22Rv1 (cell line): Measurements from ENCODE around the gene MEX3B.

Source experiments
- H3K27ac ChIP-seq: fragments of 450-650 bp; 2 replicates; pipeline ENCODE4 v1.5.1; 2017
- ZFX ChIP-seq: fragments of 450-650 bp; IDR thresholded peaks from 2 replicates; pipeline ENCODE4 v1.6.1; 2017; ENCODE audit warnings: antibody characterized with exemption, borderline replicate concordance
- TF ChIP-seq, protein P1 (sequence below): fragments of 450-650 bp; IDR thresholded peaks from 2 replicates; pipeline ENCODE4 v1.5.1; 2017; ENCODE audit warnings: mild to moderate bottlenecking

The MEX3B gene

DNA sequence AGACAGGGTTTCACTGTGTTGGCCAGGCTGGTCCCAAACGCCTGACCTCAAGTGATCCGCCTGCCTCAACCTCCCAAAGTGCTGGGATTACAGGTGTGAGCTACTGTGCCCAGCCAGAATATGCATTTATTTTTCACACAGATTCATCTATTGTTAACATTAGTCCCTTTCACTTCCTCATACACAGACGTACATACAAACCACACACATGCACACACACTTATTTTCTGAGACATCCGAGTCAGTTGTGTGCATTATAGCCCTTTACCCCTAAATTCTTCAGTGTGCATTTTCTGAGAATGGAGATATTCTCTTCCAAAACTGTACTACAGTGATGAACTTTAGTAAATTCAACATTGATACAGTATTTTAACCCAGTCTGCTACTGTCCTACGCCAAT lies 15.0 kb upstream of the MEX3B start:
- no peak for TF ChIP-seq ZFX
- TF ChIP-seq, protein P1, sequence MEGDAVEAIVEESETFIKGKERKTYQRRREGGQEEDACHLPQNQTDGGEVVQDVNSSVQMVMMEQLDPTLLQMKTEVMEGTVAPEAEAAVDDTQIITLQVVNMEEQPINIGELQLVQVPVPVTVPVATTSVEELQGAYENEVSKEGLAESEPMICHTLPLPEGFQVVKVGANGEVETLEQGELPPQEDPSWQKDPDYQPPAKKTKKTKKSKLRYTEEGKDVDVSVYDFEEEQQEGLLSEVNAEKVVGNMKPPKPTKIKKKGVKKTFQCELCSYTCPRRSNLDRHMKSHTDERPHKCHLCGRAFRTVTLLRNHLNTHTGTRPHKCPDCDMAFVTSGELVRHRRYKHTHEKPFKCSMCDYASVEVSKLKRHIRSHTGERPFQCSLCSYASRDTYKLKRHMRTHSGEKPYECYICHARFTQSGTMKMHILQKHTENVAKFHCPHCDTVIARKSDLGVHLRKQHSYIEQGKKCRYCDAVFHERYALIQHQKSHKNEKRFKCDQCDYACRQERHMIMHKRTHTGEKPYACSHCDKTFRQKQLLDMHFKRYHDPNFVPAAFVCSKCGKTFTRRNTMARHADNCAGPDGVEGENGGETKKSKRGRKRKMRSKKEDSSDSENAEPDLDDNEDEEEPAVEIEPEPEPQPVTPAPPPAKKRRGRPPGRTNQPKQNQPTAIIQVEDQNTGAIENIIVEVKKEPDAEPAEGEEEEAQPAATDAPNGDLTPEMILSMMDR, result no peak
- no peak overlapping the region for H3K27ac ChIP-seq

DNA sequence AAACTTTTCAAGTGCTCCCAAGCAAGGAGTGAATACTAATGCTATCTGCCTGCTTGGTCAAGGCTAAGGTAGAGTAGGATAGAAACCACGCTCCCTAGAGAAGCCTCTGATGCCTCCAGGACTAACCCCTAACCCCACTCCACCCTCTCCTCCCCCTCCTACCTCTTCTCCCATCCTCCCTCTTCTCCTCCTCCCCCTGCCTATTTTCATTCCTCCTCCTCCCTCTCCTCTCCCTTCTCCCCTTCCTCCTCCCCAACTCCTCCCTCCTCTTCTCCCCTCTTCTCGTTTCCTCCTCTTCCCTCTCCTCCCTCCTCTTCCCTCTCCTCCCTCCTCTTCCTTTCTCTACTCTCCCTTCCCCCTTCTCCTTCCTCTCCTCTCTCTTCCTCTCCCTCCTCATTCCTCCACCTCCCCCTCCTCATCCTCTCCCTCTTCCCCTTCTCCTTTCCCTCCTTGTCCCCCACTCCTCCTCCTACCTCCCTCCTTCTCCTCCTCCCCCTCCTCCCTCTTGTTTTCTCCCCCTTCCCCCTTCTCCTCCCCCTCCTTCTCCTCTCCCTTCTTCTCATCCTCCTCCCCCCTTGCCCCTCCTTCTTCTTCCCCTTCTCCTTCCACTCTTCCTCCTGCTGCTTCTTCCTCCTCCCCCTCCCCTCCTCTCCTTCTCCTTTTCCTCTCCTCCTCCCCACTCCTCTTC lies 12.8 kb upstream of the MEX3B start:
- H3K27ac ChIP-seq, result no peak overlapping the region
- no peak for TF ChIP-seq ZFX
- TF ChIP-seq, protein P1, result no peak

DNA sequence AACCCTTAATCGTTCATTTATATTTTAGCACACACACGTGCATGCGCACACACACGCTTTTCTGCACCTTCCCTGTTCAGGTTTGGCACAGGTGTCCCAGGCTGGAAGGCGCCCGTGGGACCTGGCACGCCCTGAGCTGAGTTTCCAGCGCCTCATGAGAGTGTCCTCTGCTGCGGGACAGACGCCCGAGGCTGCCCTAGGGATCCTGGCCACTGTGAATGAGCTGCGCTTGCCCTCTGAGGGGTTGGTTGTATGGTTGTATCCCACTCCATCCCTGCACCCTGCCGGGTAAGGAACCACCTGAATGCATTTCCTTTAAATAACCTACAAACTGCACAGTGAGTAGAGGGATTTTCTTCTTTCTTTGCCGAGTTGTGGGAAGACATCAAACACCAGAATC lies 12.2 kb upstream of the MEX3B start:
- TF ChIP-seq, protein P1, result no peak
- no peak for TF ChIP-seq ZFX

DNA sequence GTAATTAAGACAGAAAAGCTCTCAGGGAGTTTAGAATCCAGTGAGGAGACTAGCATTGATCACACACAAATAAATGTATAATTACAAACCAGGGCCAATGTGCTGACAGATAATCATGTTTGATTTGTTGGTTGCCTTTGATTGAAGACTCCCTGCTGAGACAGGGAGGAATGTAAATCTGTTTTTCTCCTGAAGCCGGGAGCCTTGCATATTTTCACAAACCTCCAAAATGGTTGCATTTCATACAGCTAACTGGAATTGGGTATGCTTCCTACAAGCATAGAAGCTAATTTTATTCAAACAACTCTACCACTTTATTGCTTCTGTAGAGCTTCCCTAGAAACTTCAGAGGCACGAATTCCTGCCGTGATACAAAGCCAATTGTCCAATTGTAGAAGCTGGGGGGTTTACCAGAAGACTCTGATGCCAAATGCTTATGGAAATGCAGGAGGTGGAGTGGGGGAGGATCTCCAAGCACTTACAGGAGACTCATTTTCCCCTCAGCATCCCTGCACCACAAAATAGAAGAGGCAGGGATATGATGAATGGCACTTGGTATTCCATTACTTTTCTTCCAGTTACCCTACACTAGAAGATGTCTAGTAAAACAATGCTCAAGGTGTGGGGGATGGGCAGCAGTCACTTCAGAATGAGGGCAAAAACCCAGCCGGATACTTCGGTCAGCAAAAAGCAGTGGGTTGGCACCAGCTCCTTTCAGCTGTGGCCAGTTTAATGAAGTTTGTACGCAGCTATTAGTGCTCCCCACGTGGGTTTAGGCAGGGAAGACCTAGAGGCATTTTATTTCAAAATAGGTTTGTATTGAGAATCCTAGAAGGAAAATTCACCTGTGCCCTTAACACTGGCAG lies 11.4 kb upstream of the MEX3B start:
- H3K27ac ChIP-seq, result no peak overlapping the region
- TF ChIP-seq, protein P1, result no peak

More for the DNA sequence above, 12.2 kb upstream of the MEX3B start:
- no peak overlapping the region for H3K27ac ChIP-seq

DNA sequence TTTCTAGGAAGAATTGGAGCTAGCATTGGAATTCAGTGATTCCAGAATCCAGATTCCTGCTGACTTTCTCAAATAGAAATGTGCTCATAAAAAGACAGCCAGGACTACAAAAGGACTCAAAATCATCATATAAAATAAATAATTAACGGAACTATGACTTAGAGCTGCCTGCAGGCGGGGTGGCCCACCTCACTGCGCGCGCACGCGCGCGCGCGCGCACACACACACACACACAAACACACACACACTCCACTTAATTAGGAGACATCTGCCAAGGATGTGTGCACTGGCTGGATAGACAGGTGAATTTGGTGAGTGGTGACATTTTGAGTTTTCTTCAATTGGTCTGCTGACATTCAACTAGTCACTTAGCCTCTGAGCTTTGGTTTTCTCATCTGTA lies 6.9 kb upstream of the MEX3B start:
- TF ChIP-seq, protein P1, result no peak
- TF ChIP-seq ZFX, result no peak

DNA sequence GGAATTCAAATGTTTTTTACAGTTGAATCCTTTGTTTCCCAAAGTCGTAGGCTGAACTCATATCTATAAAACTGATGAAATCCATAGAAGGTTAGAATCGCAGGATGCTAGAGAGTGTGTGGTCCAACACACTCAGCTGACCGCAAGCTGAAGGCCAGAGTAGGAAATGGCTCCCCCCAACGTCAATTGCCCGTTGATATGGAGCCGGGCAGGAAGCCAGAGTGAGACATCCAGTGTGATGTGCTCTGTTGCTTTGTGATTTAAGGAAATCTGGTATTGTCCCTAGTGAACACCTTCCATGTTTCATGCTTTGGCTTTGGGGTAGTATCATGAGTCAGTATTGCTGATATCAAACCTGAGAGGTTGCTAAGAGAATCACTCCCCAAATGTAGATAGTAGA lies 5.8 kb upstream of the MEX3B start:
- H3K27ac ChIP-seq, result no peak overlapping the region
- TF ChIP-seq, protein P1, result no peak
- no peak for TF ChIP-seq ZFX

More for the DNA sequence above, 6.9 kb upstream of the MEX3B start:
- no peak overlapping the region for H3K27ac ChIP-seq

DNA sequence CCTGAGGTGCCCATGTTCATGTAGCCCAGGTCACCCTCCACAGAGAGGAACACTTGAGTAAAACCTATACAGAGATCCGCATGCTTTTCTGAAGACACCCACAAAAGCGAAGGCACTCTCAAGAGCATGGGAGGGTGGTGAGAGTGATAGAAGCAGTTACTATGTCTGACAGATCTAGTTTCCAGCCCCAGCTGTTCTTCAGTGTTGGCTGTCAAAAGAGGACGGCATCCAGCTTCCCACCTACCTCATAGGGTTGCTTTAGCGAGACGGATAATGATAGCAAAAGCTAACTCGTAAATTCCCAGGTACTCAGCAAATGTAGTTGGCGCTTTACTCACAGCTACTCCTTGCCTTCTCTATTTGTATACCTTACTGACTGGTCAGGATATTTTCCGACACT lies 3.0 kb upstream of the MEX3B start:
- no peak overlapping the region for H3K27ac ChIP-seq
- TF ChIP-seq ZFX, result no peak
